Upper lobe of left lung (tissue), 6 donors: ENCODE data around the gene NLRX1. TPM values are rescaled to one million over a fixed set of nuclear protein-coding genes. Genes with fewer than 3 reads are reported as not detected.
A peak's percentile ranks its signal among the peaks of the same experiment; 100 is the strongest.

Experiments
- ATAC-seq, 2 donors: fragments of 200-7000 bp; cut with Tn5 transposase; one replicate each; pipeline ENCODE4 v1.9.1; 2022; ENCODE audit warnings: mild to moderate bottlenecking in 2 of 2, moderate library complexity in 2 of 2; ENCODE audit not compliant: low FRiP score in 2 of 2
- DNase-seq, 2 donors: peaks; one replicate each; pipeline ENCODE4 v3.0.0-alpha.2; 2019 to 2020
- H3K27ac ChIP-seq, 4 donors: fragments of 200-600 bp; sonication (generic); one replicate each; pipeline ENCODE4 v1.5.1; 2016 to 2019
- H3K27me3 ChIP-seq, 4 donors: fragments of 200-600 bp; sonication (generic); one replicate each; pipeline ENCODE4 v1.5.1; 2017 to 2019
- H3K36me3 ChIP-seq, 4 donors: fragments of 200-600 bp; sonication (generic); one replicate each; pipeline ENCODE4 v1.5.1; 2016 to 2019
- H3K4me1 ChIP-seq, 4 donors: fragments of 200-600 bp; sonication (generic); one replicate each; pipeline ENCODE4 v1.5.1; 2018 to 2019
- H3K4me3 ChIP-seq, 4 donors: fragments of 200-600 bp; sonication (generic); one replicate each; pipeline ENCODE4 v1.5.1; 2017 to 2019; ENCODE audit warnings: mild to moderate bottlenecking in 2 of 4, moderate library complexity in 1 of 4
- H3K9me3 ChIP-seq, 4 donors: fragments of 200-600 bp; sonication (generic); one replicate each; pipeline ENCODE4 v1.5.1; 2018 to 2019
- CTCF ChIP-seq, 6 experiments: fragments of 450-650 bp in 4 of 6; fragments of 200-600 bp in 2 of 6; sonication (generic) in 2 of 6; IDR thresholded peaks; one replicate each; pipeline ENCODE4 v1.5.1; 2016 to 2019; ENCODE audit warnings: antibody characterized with exemption in 6 of 6
- EP300 ChIP-seq, 4 donors: sonication (generic); formaldehyde crosslinking; IDR thresholded peaks; one replicate each; pipeline ENCODE4 v1.5.1; 2017; ENCODE audit warnings: antibody characterized with exemption in 4 of 4, control low read depth in 2 of 4
- POLR2A ChIP-seq, 4 donors: fragments of 450-650 bp; IDR thresholded peaks; one replicate each; pipeline ENCODE4 v1.5.1; 2016 to 2017; ENCODE audit warnings: antibody characterized with exemption in 4 of 4, mild to moderate bottlenecking in 2 of 4
- POLR2AphosphoS5 ChIP-seq, 2 donors: sonication (generic); formaldehyde crosslinking; IDR thresholded peaks; one replicate each; pipeline ENCODE4 v1.5.1; 2017; ENCODE audit warnings: antibody characterized with exemption in 2 of 2
- WGBS, 2 donors: methylation state at CpG; one replicate each; pipeline ENCODE4 v1.1.5; 2017 to 2018; 5-methylcytosine and 5-hydroxymethylcytosine counted together
- total RNA-seq, 6 donors: library from RNA; depleted of rRNA in 4 of 6; stranded (reverse); fragments of >200 nt in 4 of 6; gene quantifications; one replicate each; pipeline versions ENCODE4 v1.1.0 to v1.2.1, GENCODE V29; 2016 to 2021
- donor health status: DM: no; HTN: no; CAD: no; lungs with moderate emphysema.
- donor health status: DM: no; HTN: yes; CAD: no; lungs with severe emphysema.

The NLRX1 gene, protein sequence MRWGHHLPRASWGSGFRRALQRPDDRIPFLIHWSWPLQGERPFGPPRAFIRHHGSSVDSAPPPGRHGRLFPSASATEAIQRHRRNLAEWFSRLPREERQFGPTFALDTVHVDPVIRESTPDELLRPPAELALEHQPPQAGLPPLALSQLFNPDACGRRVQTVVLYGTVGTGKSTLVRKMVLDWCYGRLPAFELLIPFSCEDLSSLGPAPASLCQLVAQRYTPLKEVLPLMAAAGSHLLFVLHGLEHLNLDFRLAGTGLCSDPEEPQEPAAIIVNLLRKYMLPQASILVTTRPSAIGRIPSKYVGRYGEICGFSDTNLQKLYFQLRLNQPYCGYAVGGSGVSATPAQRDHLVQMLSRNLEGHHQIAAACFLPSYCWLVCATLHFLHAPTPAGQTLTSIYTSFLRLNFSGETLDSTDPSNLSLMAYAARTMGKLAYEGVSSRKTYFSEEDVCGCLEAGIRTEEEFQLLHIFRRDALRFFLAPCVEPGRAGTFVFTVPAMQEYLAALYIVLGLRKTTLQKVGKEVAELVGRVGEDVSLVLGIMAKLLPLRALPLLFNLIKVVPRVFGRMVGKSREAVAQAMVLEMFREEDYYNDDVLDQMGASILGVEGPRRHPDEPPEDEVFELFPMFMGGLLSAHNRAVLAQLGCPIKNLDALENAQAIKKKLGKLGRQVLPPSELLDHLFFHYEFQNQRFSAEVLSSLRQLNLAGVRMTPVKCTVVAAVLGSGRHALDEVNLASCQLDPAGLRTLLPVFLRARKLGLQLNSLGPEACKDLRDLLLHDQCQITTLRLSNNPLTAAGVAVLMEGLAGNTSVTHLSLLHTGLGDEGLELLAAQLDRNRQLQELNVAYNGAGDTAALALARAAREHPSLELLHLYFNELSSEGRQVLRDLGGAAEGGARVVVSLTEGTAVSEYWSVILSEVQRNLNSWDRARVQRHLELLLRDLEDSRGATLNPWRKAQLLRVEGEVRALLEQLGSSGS
- 10 to 100 TPM; 13.1 to 34.5 (median 20.2) TPM for total RNA-seq

GRCh38 chr11:119168471-119169281, at the start of gene NLRX1:
NLRX1 (plus strand) TSS chr11:119168725; CDS start chr11:119171404, 2,679 bp downstream.
- no peaks in the 10 kb centered on the region for H3K27me3 ChIP-seq
- peaks cover 0 to 8% (median 6%) of the 10 kb centered on the region in 4 donors for H3K4me1 ChIP-seq
- peak; percentile 92 to 94 for DNase-seq
- peaks cover 0 to 6% (median 5%) of the 10 kb centered on the region in 4 donors for H3K36me3 ChIP-seq
- peak; percentile 94 to 98 for ATAC-seq
- peak within 1 kb of the TSS; percentile 94 to 98 (median 96) for H3K27ac ChIP-seq
- TF ChIP-seq CTCF (IDR thresholded peaks at IDR 0.05) (peak; percentile 90 to 95 (median 92)), EP300 (IDR thresholded peaks at IDR 0.05) (no peak), POLR2AphosphoS5 (IDR thresholded peaks at IDR 0.05) (peak; percentile 69 to 79), POLR2A (IDR thresholded peaks at IDR 0.05) (peak in 3 of 4 donors; percentile 46 to 86 (median 85))
- 10 to 14% methylated on average over 16 to 34 of the region's 63 CpGs for WGBS, 2 donors
- H3K4me3 ChIP-seq, result peak within 1 kb of the TSS; percentile 61 to 88 (median 87)
- H3K9me3 ChIP-seq, result no peaks in the 10 kb centered on the region

- no peak overlapping the region for H3K4me3 ChIP-seq
- H3K9me3 ChIP-seq, result no peaks in the 10 kb centered on the region
- no peaks in the 10 kb centered on the region for H3K27me3 ChIP-seq
- DNase-seq (no peak), ATAC-seq (no peak)
- no peak overlapping the region for H3K27ac ChIP-seq
- TF ChIP-seq CTCF (IDR thresholded peaks at IDR 0.05), result no peak
- peaks cover 13 to 25% (median 15%) of the 10 kb centered on the region in 4 donors for H3K4me1 ChIP-seq
- WGBS, 2 donors, result 88 to 97% methylated on average over 1 of the region's 1 CpG
- peaks cover 2 to 32% (median 19%) of the 10 kb centered on the region in 4 donors for H3K36me3 ChIP-seq
Observed at GRCh38 chr11:119118946-119119345, 49.6 kb upstream of the NLRX1 start.

- H3K4me1 ChIP-seq, result peaks cover 13 to 25% (median 15%) of the 10 kb centered on the region in 4 donors
- WGBS, 2 donors, result 20 to 25% methylated on average over 5 of the region's 5 CpGs
- H3K27me3 ChIP-seq, result no peaks in the 10 kb centered on the region
- no peaks in the 10 kb centered on the region for H3K9me3 ChIP-seq
- H3K27ac ChIP-seq, result peak overlapping the region; percentile 63 to 87 (median 80)
- H3K4me3 ChIP-seq, result peak overlapping the region; percentile 62 to 99 (median 90)
- no peak for TF ChIP-seq CTCF (IDR thresholded peaks at IDR 0.05)
- TF ChIP-seq EP300 (IDR thresholded peaks at IDR 0.05), result no peak
- no peak for TF ChIP-seq POLR2AphosphoS5 (IDR thresholded peaks at IDR 0.05)
- no peak for TF ChIP-seq POLR2A (IDR thresholded peaks at IDR 0.05)
- no peak for ATAC-seq
- H3K36me3 ChIP-seq, result peaks cover 0 to 33% (median 16%) of the 10 kb centered on the region in 4 donors
- DNase-seq, result no peak
Observed at GRCh38 chr11:119120639-119121007, 47.9 kb upstream of the NLRX1 start.

GRCh38 chr11:119121008-119121810, 47.3 kb upstream of the NLRX1 start, which contains the start of gene HINFP:
HINFP (plus strand) TSS chr11:119121580; CDS start chr11:119126945, 5,365 bp downstream.
- H3K4me3 ChIP-seq, result peak within 1 kb of the TSS; percentile 87 to 99 (median 90)
- DNase-seq, result peak; percentile 98 to 100
- no peaks in the 10 kb centered on the region for H3K9me3 ChIP-seq
- ATAC-seq, result peak; percentile 100
- H3K27ac ChIP-seq, result peak within 1 kb of the TSS; percentile 63 to 87 (median 86)
- H3K36me3 ChIP-seq, result peaks cover 0 to 27% (median 12%) of the 10 kb centered on the region in 4 donors
- 1% methylated on average over 49 to 54 of the region's 54 CpGs for WGBS, 2 donors
- TF ChIP-seq CTCF (IDR thresholded peaks at IDR 0.05) (no peak), POLR2A (IDR thresholded peaks at IDR 0.05) (peak in 3 of 4 donors; percentile 29 to 78 (median 29)), POLR2AphosphoS5 (IDR thresholded peaks at IDR 0.05) (peak; percentile 60 to 90), EP300 (IDR thresholded peaks at IDR 0.05) (no peak)
- peaks cover 13 to 25% (median 15%) of the 10 kb centered on the region in 4 donors for H3K4me1 ChIP-seq
- H3K27me3 ChIP-seq, result no peaks in the 10 kb centered on the region
